Endothelial cell of umbilical vein (primary cell): ENCODE results near the gene HAT1. TPM values are rescaled to one million over a fixed set of nuclear protein-coding genes. Genes with fewer than 3 reads are reported as not detected.

Experiments
- BruUV-seq: library from RNA; stranded (reverse); fragments of 400-500 nt; replicated peaks from 2 replicates; lab custom pipeline; 2021; lab: Mats Ljungman, UMichigan
- CTCF ChIA-PET: fragments of 300-600, 350-600 bp; sonication (Branson Sonifier 250); formaldehyde crosslinking; loops from one replicate; lab custom pipeline; 2021; ENCODE audit warnings: antibody characterized with exemption, inconsistent platforms; lab: Charles Lee
- POLR2A ChIA-PET: fragments of 300-600, 350-600 bp; sonication (Branson Sonifier 250); formaldehyde crosslinking; loops from one replicate; lab custom pipeline; 2021; ENCODE audit warnings: antibody characterized with exemption, inconsistent platforms; lab: Charles Lee
- DNase-seq: peaks from one replicate; pipeline ENCODE4 v3.0.0-alpha.2; 2011; ENCODE audit warnings: low read depth, low spot score
- FAIRE-seq: peaks from 2 replicates; lab custom pipeline; 2011; peaks lifted over from hg19 to GRCh38; lab: Jason Lieb, UNC
- H2AFZ ChIP-seq: 2 replicates; pipeline ENCODE4 v1.6.0; 2012; ENCODE audit warnings: low read depth, low read length, control low read depth, inconsistent platforms
- H3K27ac ChIP-seq: 2 replicates; pipeline ENCODE4 v1.5.1; 2011; ENCODE audit warnings: low read depth, mild to moderate bottlenecking, control low read depth, low read length, moderate library complexity; ENCODE audit not compliant: insufficient read depth
- H3K27me3 ChIP-seq, 2 experiments: 2 replicates each; pipeline versions ENCODE4 v1.6.0 to v1.6.1; 2011; ENCODE audit warnings: low read length in 2 of 2, mixed read lengths in 1 of 2; ENCODE audit not compliant: control insufficient read depth in 2 of 2, insufficient read depth in 2 of 2
- H3K36me3 ChIP-seq, 2 experiments: 2 replicates in 1 of 2; 3 replicates in 1 of 2; pipeline ENCODE4 v1.5.1; 2011; ENCODE audit warnings: low read length in 2 of 2, mild to moderate bottlenecking in 1 of 2, moderate library complexity in 1 of 2; ENCODE audit not compliant: control insufficient read depth in 2 of 2, insufficient read depth in 2 of 2; ENCODE audit errors: extremely low read depth in 1 of 2
- H3K4me1 ChIP-seq: 3 replicates; pipeline ENCODE4 v1.5.1; 2011; ENCODE audit warnings: mild to moderate bottlenecking, low read length; ENCODE audit not compliant: control insufficient read depth, insufficient read depth; ENCODE audit errors: extremely low read depth
- H3K4me2 ChIP-seq: 2 replicates; pipeline ENCODE4 v1.6.1; 2011; ENCODE audit warnings: low read length, control low read depth, mixed read lengths; ENCODE audit not compliant: insufficient read depth
- H3K4me3 ChIP-seq, 3 experiments: fragments of 200-600 bp in 1 of 3; sonication (generic), shearing (Covaris generic) in 1 of 3; replicated peaks in 1 of 3; 2 replicates each; pipeline ENCODE4 v1.5.1; 2011 to 2016; ENCODE audit warnings: control low read depth in 3 of 3, low read length in 3 of 3, mild to moderate bottlenecking in 2 of 3, inconsistent platforms in 1 of 3, low read depth in 1 of 3, moderate library complexity in 1 of 3; ENCODE audit not compliant: insufficient read depth in 1 of 3
- H3K79me2 ChIP-seq: 2 replicates; pipeline ENCODE4 v1.6.0; 2012; ENCODE audit warnings: low read length, inconsistent platforms; ENCODE audit not compliant: control insufficient read depth, insufficient read depth
- H3K9ac ChIP-seq: replicated peaks from 2 replicates; pipeline ENCODE3; 2011; ENCODE audit warnings: low read length, control low read depth; ENCODE audit not compliant: insufficient read depth; ENCODE audit errors: extremely low read depth
- H3K9me1 ChIP-seq: replicated peaks from 3 replicates; pipeline ENCODE4 v1.6.0; 2011; ENCODE audit warnings: mild to moderate bottlenecking, low read length; ENCODE audit not compliant: control insufficient read depth, insufficient read depth; ENCODE audit errors: extremely low read depth
- H3K9me3 ChIP-seq: replicated peaks from 2 replicates; pipeline ENCODE4 v1.5.1; 2012; ENCODE audit warnings: low read length, inconsistent platforms; ENCODE audit not compliant: control insufficient read depth, insufficient read depth
- H4K20me1 ChIP-seq: replicated peaks from 2 replicates; pipeline ENCODE3; 2011; ENCODE audit warnings: mild to moderate bottlenecking, low read length; ENCODE audit not compliant: control insufficient read depth, insufficient read depth; ENCODE audit errors: extremely low read depth
- EZH2 ChIP-seq: IDR thresholded peaks from 2 replicates; pipeline ENCODE4 v1.6.1; 2012; ENCODE audit warnings: borderline replicate concordance, low read depth, mild to moderate bottlenecking, moderate library complexity, low read length, inconsistent platforms; ENCODE audit not compliant: severe bottlenecking
- FOS ChIP-seq: IDR thresholded peaks from 2 replicates; pipeline ENCODE4 v1.6.1; 2011; ENCODE audit warnings: mild to moderate bottlenecking, low read length, moderate library complexity, borderline replicate concordance; ENCODE audit not compliant: insufficient read depth
- GATA2 ChIP-seq: IDR thresholded peaks from 2 replicates; pipeline ENCODE4 v1.7.0; 2011; ENCODE audit warnings: low read depth, mild to moderate bottlenecking, moderate library complexity, mixed read lengths, low read length; ENCODE audit not compliant: insufficient read length, insufficient read depth
- JUN ChIP-seq: IDR thresholded peaks from 2 replicates; pipeline ENCODE4 v1.6.1; 2011; ENCODE audit warnings: borderline replicate concordance, low read depth; ENCODE audit not compliant: insufficient read length, insufficient read depth
- MAX ChIP-seq: IDR thresholded peaks from 2 replicates; pipeline ENCODE4 v1.6.1; 2011; ENCODE audit not compliant: insufficient read depth, insufficient read length
- MYC ChIP-seq: IDR thresholded peaks from one replicate; pipeline ENCODE4 v1.6.1; 2011; ENCODE audit warnings: mild to moderate bottlenecking, low read depth, low read length
- POLR2A ChIP-seq: IDR thresholded peaks from 2 replicates; pipeline ENCODE4 v1.6.1; 2012; ENCODE audit warnings: low read depth, mild to moderate bottlenecking, control low read depth, low read length
- POLR2AphosphoS5 ChIP-seq: IDR thresholded peaks from 2 replicates; pipeline ENCODE4 v1.6.1; 2012; ENCODE audit warnings: low read depth, mild to moderate bottlenecking, control low read depth, low read length, moderate library complexity; ENCODE audit not compliant: insufficient read depth
- dilution Hi-C: fragments of 300-500 bp; cut with MboI; formaldehyde crosslinking; loops from one replicate; pipeline ENCODE4 v1.15.0; 2019; ENCODE audit warnings: low sequenced_read_pairs; ENCODE audit not compliant: extremely low pct_ligation_motif_present
- intact Hi-C: fragments of 100-400 bp; cut with micrococcal nuclease; formaldehyde crosslinking; loops from one replicate; pipeline ENCODE4 v1.10.0; 2022
- polyA plus RNA-seq, 4 experiments: library from polyadenylated mRNA; depleted of rRNA in 3 of 4; stranded (reverse) in 3 of 4; unstranded in 1 of 4; fragments of >200 nt; gene quantifications; 2 replicates each; pipeline versions ENCODE4 v1.2.1 to v1.2.3, GENCODE V29; 2011 to 2012; ENCODE audit warnings: missing spikeins in 1 of 4
- total RNA-seq: library from RNA; stranded (reverse); gene quantifications from 2 replicates; pipeline ENCODE4 v1.2.3, GENCODE V29; 2021
- TF ChIP-seq, protein P1 (sequence below), 2 donors: IDR thresholded peaks; 1 replicate in 1 of 2; 2 replicates in 1 of 2; pipeline ENCODE4 v1.5.1; 2011; ENCODE audit warnings: low read length in 2 of 2, mild to moderate bottlenecking in 2 of 2, moderate library complexity in 2 of 2, control low read depth in 1 of 2, inconsistent platforms in 1 of 2, low read depth in 1 of 2; ENCODE audit not compliant: insufficient read depth in 1 of 2; ENCODE audit errors: extremely low read depth in 1 of 2

HAT1 gene
- total and polyA plus RNA-seq, 2 donors (not counting 3 experiments of a cell fraction or from before 2014, with no cell fraction given) = 27.4 to 50.3 TPM

- ChIA-PET POLR2A (interaction anchor here (0.7 kb wide), 1 partner anchor 353 kb away, joined by 4 read pairs; no protein-coding TSS in a partner anchor), CTCF (no interaction called here)
- no peaks in the 10 kb centered on the region for H3K9me3 ChIP-seq
- H4K20me1 ChIP-seq = no peaks in the 10 kb centered on the region
- dilution Hi-C loops (no loop called here), intact Hi-C loops (loop anchor here (5.0 kb wide), 1 partner anchor 112 kb away; no protein-coding TSS in a partner anchor)
- no peak overlapping the region for H3K27ac ChIP-seq
- no peaks in the 10 kb centered on the region for H3K9me1 ChIP-seq
- peaks cover 36% of the 10 kb centered on the region for H3K79me2 ChIP-seq
- TF ChIP-seq GATA2 (no peak), JUN (no peak), POLR2AphosphoS5 (no peak), FOS (no peak), MAX (no peak), EZH2 (no peak), POLR2A (no peak), MYC (no peak)
- TF ChIP-seq, protein P1, sequence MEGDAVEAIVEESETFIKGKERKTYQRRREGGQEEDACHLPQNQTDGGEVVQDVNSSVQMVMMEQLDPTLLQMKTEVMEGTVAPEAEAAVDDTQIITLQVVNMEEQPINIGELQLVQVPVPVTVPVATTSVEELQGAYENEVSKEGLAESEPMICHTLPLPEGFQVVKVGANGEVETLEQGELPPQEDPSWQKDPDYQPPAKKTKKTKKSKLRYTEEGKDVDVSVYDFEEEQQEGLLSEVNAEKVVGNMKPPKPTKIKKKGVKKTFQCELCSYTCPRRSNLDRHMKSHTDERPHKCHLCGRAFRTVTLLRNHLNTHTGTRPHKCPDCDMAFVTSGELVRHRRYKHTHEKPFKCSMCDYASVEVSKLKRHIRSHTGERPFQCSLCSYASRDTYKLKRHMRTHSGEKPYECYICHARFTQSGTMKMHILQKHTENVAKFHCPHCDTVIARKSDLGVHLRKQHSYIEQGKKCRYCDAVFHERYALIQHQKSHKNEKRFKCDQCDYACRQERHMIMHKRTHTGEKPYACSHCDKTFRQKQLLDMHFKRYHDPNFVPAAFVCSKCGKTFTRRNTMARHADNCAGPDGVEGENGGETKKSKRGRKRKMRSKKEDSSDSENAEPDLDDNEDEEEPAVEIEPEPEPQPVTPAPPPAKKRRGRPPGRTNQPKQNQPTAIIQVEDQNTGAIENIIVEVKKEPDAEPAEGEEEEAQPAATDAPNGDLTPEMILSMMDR (IDR thresholded peaks at IDR 0.05; ENCODE audit: extremely low read depth in 1 of 2, insufficient read depth in 1 of 2, low read depth in 1 of 2, low read length in 2 of 2) = no peak
- H3K4me1 ChIP-seq = peaks cover 13% of the 10 kb centered on the region
- no peak overlapping the region for H2AFZ ChIP-seq
- FAIRE-seq (no peak), DNase-seq (no peak)
- no TSS peak for BruUV-seq
- H3K4me2 ChIP-seq = no peak overlapping the region
- H3K36me3 ChIP-seq = no peaks in the 10 kb centered on the region
- H3K9ac ChIP-seq = no peak overlapping the region
- H3K27me3 ChIP-seq = no peaks in the 10 kb centered on the region
- H3K4me3 ChIP-seq = no peak overlapping the region
Measured at GRCh38 chr2:171924170-171924942, 2.1 kb downstream of the HAT1 start.
